HUES48 (cell line): ENCODE results near the gene FAM47B.

ENCODE experiments used
- H3K27ac ChIP-seq: one replicate; pipeline ENCODE4 v1.7.0; 2013; ENCODE audit warnings: low read depth, low read length, inconsistent platforms
- H3K27me3 ChIP-seq: 2 replicates; pipeline ENCODE4 v1.6.1; 2013; ENCODE audit warnings: mild to moderate bottlenecking, low read length; ENCODE audit not compliant: control insufficient read depth, insufficient read depth
- H3K36me3 ChIP-seq: 2 replicates; pipeline ENCODE4 v1.6.1; 2013; ENCODE audit warnings: low read length; ENCODE audit not compliant: control insufficient read depth, insufficient read depth
- H3K4me1 ChIP-seq: 2 replicates; pipeline ENCODE4 v1.6.1; 2013; ENCODE audit warnings: mild to moderate bottlenecking, low read length; ENCODE audit not compliant: control insufficient read depth, insufficient read depth
- H3K4me3 ChIP-seq: 2 replicates; pipeline ENCODE4 v1.5.1; 2013; ENCODE audit warnings: mild to moderate bottlenecking, low read depth, low read length
- H3K9ac ChIP-seq: 2 replicates; pipeline ENCODE4 v1.6.1; 2013; ENCODE audit warnings: mild to moderate bottlenecking, low read depth, low read length, moderate library complexity
- H3K9me3 ChIP-seq: 2 replicates; pipeline ENCODE4 v1.6.1; 2013; ENCODE audit warnings: low read length; ENCODE audit not compliant: control insufficient read depth, insufficient read depth

The FAM47B gene

GRCh38 chrX:34943235-34943634, 639 bp downstream of the FAM47B start:
- Histone ChIP-seq H3K27ac (no peak overlapping the region), H3K27me3 (no peaks in the 10 kb centered on the region), H3K9ac (no peak overlapping the region), H3K36me3 (no peaks in the 10 kb centered on the region), H3K9me3 (no peaks in the 10 kb centered on the region), H3K4me3 (no peak overlapping the region), H3K4me1 (no peaks in the 10 kb centered on the region)

DNA sequence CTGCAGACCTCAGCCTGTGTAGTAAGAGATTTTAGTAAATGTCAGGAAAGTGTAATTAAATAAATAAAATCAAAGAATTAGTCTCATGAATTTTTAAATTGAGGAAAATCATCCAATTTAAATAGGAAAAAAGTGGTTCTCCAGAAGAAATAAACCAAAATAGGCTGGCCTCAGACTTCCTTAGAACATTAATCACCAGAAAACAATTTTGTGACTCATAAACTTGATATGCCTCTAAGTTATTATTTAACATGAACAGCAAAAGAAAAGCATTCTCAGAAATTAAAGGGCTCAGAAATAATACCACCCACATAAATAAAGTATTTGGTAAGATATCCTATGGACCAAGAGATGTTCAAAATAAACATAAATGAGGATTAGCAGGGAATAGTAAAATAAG, 14.3 kb downstream of the FAM47B start:
- no peaks in the 10 kb centered on the region for H3K36me3 ChIP-seq
- H3K4me1 ChIP-seq: no peaks in the 10 kb centered on the region
- H3K9me3 ChIP-seq: no peaks in the 10 kb centered on the region
- no peak overlapping the region for H3K4me3 ChIP-seq
- H3K27me3 ChIP-seq: no peaks in the 10 kb centered on the region
- H3K9ac ChIP-seq: no peak overlapping the region
- H3K27ac ChIP-seq: no peak overlapping the region

- Histone ChIP-seq H3K27me3 (no peaks in the 10 kb centered on the region), H3K27ac (no peak overlapping the region), H3K4me3 (no peak overlapping the region), H3K9ac (no peak overlapping the region), H3K36me3 (no peaks in the 10 kb centered on the region), H3K4me1 (no peaks in the 10 kb centered on the region), H3K9me3 (no peaks in the 10 kb centered on the region)
Measured at GRCh38 chrX:34961662-34962061, 19.1 kb downstream of the FAM47B start.

DNA sequence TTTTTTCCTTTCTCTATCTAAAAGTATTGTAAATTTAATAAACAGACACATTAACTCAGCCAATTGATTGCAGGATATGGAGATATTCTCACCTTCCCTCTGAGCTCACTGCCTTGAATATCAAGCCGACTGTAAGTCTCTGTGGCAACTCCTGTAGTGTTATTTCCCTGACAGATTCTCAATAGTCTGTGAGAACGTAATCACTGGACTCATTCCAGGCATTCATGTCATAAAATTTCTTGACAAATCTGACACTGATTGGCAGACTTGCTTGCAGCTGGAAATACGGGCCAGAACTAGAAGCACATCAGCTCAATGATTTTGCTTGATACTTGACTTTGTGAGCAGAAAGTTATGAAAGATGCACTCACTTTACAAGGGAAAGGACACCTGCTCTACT, 29.6 kb downstream of the FAM47B start:
- Histone ChIP-seq H3K4me3 (no peak overlapping the region), H3K27me3 (no peaks in the 10 kb centered on the region; the same call in 1 of the 2 replicates), H3K27ac (no peak overlapping the region), H3K9me3 (no peaks in the 10 kb centered on the region), H3K4me1 (0 out of 2 replicates have a peak, but pooled peaks cover 3% of the 10 kb centered on the region), H3K36me3 (no peaks in the 10 kb centered on the region), H3K9ac (no peak overlapping the region)

GRCh38 chrX:34978171-34978570, 35.6 kb downstream of the FAM47B start:
- no peak overlapping the region for H3K4me3 ChIP-seq
- no peaks in the 10 kb centered on the region for H3K27me3 ChIP-seq
- H3K36me3 ChIP-seq: no peaks in the 10 kb centered on the region
- H3K27ac ChIP-seq: no peak overlapping the region
- no peaks in the 10 kb centered on the region for H3K4me1 ChIP-seq
- H3K9me3 ChIP-seq: no peaks in the 10 kb centered on the region
- no peak overlapping the region for H3K9ac ChIP-seq

DNA sequence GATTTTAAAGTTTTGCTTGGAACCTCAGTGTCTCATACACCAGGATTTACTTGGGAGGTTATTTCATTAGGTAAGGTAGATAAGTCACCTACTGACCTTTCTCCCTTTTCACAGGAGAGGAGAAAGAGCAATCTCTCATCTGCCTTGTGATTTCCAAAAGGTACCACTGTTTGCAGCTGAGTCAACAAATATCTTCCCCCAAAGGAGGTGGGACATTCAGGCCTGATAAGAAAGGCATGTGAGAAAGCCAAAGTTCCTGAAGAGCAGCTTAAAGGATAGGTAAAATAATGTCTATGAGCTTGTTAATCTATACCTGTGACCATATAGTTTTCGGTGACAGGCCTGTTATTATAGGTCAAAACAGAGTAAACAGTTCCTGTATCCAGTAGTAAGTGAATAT, 45.0 kb downstream of the FAM47B start:
- Histone ChIP-seq H3K4me3 (no peak overlapping the region), H3K9me3 (no peaks in the 10 kb centered on the region), H3K27ac (no peak overlapping the region), H3K36me3 (no peaks in the 10 kb centered on the region), H3K4me1 (no peaks in the 10 kb centered on the region), H3K27me3 (peaks cover 20% of the 10 kb centered on the region), H3K9ac (no peak overlapping the region)
